NCI-H82 treated with DMSO at 0.1 percent for 48 hours (cell line): ENCODE results near the gene RAI1.
"Not testable (repeated sequence)": the region's sequence is repeated elsewhere in the genome, so short reads cannot be mapped to it uniquely, and the experiment has no call there.

Source experiments
- DNase-seq: peaks from one replicate; lab custom pipeline; 2025; ENCODE audit not compliant: unreplicated experiment; lab: John Stamatoyannopoulos, UW

RAI1 gene

DNA sequence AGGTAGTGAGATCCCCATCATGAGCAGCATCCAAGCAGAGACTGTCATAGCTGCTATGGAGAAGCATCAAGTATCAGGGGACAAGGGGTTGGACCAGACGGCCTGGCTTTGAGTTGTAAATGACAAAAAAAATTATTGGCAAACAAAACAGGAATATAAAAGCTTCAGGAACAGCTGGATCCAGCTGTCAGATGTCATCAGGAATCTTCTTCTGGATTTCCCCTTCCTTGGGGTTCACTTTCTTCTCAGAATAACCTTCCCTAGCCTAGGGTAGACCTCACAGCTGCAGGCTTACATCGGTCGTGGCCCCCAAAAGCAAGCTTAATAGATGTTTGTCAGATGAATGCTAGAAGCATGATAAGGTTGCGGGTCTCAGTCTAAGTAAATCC lies 17.2 kb upstream of the RAI1 start:
- DNase-seq: no peak

DNA sequence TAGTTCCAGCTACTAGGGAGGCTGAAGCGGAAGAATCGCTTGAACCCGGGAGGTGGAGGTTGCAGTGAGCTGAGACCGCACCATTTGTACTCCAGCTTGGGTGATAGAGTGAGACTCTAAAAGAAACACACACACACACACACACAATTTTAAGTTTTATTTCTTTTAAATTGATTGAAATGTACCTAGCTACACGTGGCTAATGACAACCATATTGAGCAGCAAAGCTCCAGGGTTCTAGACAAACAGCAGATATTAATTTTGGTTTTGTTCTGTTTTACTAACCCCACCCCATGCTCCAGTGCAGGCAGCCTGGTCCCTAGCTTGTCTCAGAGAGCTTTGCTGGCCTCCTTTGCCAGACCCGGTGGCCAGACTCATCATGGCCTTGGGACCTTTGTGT lies 16.0 kb upstream of the RAI1 start:
- DNase-seq: no peak

DNA sequence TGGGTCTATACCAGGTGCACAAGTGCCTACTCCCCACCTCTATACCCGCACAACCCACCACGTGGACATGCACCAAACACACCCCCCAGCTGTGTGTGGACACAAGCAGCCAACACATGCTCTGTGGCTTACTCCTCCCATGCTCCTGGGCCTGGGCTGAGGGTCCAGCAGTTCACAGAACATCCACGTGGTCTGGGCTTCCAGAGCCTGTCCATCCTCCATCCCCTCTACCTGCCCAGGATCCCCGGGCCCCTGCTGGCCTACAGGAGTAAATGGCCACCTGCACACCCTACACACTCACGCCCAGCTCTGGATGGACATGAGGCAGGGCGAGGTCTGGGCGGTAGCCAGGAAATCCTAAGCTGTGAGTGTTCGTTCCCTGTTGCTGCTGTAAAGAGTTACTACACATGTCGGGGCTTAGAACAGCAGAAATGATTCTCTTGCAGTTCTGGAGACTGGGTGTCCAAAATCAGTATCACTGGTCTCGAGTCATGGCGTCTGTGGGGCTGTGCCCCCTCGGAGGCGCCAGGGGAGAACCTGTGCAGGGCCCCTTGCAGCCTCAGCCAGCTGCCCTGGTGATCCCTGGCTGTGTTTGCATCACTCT lies 15.0 kb upstream of the RAI1 start:
- DNase-seq: no peak

DNA sequence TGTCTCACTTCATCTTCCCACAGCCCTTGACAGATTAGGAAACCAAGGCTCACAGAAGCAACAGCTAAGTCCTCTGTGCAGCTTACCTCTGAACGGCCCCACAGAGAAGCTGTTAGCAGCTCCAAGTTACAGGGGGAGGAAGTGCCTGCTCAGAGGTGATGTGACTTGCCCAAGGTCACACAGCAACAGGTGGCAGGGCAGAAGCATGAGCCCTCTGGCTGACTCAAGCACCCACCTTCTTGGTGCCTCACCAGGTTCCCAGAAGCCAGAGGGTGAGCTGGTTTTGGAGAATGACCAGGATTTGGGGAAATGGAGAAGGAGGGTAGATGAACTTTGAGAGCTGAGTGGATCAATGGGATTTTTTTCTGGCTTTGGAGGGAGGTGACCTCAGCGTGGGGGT lies 14.0 kb upstream of the RAI1 start:
- no peak for DNase-seq

DNA sequence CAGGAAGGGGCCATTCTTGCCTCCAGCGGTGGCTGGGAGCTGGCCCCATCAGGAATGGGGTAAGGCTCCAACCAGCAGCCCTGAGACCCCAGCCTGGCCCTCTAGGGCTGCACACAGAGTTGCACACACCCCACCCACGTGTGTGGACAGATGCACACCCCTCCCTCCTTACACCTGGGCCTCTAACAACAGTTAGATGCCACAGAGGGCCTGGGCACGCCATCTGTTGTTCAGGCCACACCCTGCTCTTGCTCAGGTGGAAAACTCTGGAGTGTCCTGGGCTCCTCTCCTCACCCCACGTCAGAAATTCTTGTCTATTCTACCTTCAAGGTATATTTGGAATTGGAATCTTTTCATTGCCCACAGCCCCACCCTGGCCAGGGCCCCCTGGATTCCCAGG lies 13.3 kb upstream of the RAI1 start:
- DNase-seq: no peak

DNA sequence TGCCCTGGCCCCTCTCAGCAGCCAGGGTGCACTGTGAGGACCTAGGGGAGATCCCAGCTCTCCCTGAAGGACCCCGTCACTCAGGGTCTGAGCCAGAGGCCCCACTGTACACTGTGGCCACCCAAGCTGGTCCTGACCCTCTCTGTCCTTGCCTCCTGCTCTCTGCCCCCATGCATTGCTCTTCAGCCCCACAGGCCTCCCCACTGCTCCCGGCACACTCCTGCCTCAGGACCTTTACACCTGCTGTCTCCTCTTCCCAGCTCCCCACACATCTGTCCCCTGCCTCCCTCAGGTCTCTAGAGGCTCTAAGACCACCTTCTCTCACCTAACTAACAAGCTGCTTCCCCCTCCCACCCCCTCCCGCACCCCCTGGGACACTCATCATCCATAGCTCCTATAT lies 12.9 kb upstream of the RAI1 start:
- DNase-seq: no peak

DNA sequence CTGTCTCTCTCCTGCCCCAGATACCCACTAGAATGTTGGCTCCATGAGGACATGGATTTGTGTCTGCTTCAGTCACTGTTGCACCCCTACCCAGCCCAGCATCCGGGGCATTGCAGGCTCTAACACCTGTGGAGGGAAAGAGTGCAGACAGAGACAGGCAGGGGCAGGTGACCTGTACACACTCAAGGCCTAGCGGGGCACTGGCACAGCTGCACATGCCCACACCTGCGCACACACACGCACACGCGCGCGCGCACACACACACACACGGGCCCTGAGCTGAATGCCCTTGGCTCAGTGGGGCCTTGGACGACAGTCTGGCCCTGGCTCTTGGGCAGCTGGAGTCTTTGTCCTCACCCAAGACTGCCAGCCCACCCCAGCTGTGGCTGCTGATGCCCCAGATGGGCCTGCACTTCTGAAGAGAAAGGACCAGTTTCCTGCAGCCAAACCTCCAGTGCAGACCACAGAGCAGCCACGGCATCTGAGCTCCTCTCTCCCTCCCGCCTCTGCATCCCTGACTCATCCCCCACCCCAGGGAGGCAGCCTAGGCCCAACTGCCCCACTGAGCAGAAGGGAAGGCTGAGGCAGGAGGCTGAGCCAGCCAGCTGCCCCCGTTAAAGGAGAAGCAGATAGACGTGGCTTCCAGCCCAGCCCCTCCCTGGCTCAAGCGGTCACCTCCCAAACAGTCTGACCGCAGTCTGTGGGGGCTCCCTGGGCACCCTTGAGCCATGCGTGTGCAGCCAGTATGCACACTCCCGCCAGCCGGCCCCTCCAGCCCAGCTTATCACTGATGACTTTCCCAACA lies 12.3 kb upstream of the RAI1 start:
- DNase-seq: no peak

DNA sequence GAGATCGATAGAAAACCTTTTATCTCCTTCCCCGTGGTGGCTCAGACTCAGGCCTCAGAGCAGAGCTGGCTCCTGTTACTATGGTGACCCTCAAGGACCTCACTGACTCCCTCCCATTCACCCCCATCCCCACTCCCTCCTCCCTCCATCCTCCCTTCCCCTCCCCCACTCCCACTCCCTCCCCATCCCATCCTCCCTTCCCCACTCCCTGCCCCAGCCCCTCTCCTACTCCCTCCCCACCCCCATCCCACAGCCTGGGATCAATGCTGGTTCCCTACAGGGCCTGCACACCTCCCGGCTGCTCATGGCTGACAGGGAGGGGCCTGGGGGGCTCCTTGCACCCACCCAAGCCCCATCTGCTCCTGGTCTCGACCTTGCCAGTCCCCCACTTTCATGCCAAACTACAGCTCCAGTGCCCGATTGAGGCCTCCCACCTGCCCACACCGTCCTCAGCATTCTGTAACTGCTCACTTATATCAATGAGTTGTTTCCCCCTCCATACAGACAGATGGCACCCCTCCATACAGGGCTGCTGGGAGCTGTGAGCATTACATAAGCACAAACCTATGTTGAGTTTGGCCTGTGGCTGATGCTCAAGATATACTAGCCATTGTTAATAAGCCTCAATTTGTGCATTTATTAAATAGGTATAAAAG lies 11.6 kb upstream of the RAI1 start:
- DNase-seq: peak; percentile 30

DNA sequence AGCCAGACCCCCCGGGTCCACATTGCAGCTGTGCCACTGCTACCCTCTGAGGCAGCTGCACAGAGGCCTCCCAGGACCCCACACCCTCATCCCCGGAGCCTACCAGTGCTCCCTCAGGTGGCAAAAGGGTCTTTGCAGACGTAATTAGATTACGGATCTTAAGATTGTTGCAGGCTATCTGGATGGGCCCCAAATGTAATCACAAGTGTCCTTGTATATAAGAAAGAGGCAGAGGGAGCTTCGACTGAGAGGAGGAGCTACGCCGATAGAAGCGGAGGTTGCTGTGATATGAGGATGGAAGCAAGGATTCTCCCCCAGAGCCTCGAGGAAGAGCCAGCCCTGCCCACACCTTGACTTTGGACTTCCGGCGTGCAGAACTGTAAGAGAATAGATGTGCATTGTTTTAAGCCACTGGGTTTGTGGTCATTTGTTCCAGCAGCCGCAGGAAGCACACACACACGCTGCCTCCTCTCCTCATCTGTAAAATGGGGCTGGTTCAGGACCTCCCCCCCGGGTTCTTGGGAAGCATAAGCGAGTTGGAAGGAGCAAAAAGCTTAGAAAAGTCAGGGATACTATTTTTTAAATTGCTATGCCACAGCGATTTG lies 10.5 kb upstream of the RAI1 start:
- peak; percentile 48 for DNase-seq

DNA sequence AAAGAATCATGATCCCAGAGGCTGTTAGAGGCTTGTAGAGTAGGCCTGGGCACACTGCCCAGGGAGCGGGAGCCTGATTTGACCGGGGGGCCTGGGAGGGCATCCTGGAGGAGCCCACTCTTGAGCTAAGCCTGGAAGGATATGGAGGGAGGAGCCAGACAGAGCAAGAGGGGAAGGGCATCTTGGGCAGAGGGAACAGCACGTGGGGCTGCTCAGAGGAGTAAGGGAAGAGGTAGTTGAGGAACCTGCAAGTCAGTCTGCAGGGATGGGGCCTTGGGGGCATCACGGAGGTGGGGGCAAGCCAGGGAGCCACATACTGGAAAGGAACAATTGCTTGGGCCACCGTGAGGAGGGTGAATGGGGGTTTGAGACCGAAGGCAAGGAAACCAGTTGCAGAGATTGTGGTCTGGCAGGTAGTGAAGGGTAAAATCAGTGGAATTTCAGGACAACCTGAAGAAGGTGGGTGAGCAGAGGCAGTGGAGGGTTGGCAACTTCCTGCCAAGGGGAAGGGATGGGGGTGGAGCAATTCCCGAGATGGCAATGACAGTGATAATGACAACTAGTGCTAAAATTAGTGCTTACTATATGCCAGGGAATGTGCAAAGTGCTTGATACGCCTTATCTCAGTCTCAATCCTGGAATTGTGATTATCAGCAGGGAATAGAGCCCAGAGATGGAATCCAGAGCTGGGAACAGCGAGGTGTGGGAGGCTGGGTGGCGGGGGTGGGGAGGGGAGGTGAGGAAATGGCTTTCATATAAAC lies 9.7 kb upstream of the RAI1 start:
- DNase-seq: no peak

DNA sequence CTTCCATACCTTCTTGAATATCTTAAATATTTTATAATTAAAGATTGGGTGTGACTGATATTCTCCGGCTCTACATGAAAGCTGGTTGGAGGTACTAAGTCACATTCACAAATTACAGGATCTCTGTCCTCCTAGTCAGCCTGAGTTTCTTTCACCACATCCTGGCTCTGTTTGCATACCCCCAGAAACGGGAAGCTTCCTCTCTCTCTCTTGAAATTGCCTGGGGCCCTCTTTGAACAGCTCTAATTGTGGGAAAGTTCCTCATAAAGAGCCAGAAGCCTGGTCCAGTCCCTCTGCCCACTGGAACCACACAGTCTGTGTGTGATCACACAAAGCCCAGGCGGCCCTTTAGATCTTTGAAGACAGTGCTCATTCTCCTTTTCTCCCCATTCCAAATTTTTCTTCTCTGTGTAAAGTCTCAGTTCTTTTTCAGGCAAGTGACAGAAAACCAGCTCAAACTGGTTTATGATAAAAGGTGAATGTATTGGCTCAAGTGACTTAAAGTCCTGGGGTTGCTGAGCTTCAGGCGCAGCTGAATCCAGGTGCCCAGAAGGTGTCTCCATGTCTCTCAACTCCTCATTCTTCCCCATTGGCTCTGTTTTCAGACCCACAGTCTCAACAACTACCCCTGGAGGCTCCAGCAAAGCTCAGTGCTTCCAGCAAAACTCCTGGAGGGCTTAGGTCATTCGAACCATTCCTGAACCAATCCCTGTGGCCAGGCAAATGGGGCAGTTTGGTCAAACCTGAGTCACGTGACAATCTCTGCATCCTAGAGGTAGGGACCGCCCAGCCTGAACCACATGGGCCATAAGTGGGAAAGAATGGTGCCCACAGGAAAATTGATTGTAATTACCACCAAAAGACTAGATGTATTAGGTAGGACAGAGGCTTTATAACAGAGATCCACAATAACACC lies 8.5 kb upstream of the RAI1 start:
- DNase-seq: no peak

DNA sequence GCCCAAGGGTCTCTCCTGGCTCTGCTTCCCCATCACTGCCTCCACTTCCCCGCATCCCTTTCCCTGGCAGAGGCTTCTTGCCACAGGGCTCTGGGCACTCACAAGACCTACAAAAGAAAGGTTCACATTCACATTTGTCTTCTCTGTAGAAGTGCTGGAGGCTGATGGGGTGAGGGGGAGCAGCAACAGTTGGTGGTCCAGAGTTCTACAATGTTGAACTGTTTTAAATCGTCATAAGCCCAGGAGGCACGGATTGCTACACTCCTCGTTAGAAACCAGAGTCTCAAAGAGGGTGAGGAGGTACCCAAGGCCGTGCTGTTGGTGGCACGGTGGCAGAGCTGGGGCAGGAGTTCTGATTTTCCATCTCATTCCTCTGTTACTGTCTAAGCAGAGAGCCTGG lies 5.8 kb upstream of the RAI1 start:
- no peak for DNase-seq

DNA sequence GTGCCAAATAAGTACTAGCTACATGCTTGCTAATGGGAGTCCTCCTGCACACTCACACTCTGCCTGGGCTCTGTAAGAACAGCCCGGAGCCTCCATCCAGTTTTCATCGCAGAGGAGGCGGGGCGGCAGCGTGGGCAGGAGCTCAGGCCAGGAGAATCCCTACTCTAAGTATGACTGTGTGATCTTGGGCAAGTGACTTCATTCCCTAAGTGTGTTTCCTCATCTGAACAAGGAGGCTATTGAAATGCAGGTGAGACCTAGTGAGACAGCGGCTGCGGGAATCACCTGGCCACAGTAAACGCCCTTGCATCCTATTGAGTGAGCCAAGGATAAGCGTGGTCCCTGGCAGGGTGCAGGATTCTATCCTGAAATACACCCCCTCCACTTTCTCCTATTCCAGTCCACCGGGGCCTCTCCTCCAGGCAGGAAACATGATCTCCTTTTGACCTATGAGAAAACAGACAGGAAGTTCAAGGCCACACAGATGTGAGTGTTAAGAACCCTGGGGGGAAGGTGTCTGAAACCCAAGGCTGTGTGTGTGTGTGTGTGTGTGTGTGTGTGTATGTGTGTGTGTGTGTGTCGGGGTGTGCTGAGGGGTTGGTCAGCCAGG lies 5.2 kb upstream of the RAI1 start:
- no peak for DNase-seq

DNA sequence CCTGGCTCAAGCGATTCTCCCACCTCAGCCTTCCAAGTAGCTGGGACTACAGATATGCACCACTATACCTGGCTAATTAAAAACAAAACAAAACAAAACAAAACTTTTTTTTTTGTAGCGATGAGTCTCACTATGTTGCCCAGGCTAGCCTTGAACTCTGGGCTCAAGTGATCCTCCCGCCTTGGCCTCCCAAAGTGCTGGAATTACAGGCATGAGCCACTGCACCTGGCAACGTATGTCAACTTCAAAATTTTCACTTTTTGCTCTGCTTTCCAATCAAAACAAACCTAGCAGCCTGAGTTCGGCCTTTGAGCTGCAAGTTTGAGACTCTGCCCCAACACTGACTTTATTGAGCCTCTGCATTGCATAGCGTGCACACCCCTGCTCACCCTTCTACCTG lies 4.5 kb upstream of the RAI1 start:
- DNase-seq: no peak

DNA sequence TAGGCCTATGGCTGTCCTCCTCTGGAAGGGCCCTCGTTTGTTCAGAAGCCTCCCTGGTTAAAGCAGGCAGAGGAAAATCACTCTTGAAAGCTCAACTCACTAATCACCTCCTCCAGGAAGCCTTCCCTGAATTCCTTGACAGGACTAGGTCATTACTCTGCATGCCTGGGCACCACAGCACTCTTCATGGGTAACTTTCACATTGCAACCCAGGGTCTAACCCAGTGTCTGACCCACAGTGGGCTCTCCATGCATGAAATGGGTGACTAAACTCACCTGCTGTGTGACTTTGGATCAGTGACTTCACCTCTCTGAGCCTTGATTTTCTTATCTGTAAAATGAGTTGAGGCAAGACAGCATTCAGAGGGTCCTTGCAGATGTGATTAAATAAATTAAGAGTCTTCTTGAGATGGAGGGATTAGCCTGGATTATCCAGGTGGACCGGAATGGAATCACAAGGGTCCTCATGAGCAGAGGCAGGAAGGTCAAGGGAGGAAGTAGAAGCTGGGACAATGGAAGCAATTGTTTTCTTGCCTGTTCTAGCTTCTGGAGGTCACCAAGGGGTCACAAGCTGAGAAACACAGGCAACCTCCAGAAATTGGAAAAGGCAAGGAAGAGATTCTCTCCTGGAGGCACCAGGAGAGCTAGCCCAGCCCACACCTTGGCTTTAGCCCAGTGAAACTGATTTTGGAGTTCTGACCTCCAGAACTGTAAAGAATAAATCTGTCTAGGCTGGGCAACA lies 3.8 kb upstream of the RAI1 start:
- DNase-seq: no peak

DNA sequence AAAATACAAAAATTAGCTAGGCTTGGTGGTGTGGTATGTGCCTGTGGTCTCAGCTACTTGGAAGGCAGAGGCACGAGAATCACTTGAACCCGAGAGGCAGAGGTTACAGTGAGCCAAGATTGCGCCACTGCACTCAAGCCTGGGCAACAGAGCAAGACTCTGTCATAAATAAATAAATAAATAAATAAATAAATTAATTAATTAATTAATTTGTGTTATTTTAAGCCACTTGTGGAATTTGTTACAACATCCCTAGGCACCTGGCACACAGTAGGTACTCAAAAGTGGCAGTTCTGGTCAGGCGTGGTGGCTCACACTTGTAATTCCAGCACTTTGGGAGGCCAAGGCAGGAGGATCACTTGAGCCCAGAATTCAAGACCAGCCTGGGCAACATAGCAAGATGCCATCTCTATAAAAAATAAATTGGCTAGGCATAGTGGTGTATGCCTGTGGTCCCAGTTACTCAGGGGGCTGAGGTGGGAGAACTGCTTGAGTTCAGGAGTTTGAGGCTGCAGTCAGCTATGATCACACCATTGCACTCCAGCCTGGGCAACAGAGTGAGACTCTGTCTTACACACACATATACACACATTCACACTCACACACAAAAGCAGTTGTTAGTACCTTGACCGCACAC lies 3.1 kb upstream of the RAI1 start:
- not testable (repeated sequence) for DNase-seq

DNA sequence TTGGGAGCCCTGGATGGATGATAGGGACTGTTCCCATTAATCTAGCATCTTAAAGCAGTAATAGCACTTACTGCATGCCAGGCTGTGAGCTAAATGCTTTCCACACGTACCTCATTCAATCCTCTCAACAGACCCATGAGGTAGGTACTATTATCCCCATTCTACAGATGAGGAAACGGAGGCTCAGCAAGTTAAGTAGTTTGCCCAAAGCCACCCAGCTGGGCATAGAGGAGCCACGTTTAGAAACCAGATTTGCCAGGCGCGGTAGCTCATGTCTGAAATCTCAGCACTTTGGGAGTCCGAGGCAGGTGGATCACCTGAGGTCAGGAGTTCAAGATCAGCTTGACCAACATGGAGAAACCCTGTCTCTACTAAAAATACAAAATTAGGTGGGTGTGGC lies 2.0 kb upstream of the RAI1 start:
- DNase-seq: no peak

DNA sequence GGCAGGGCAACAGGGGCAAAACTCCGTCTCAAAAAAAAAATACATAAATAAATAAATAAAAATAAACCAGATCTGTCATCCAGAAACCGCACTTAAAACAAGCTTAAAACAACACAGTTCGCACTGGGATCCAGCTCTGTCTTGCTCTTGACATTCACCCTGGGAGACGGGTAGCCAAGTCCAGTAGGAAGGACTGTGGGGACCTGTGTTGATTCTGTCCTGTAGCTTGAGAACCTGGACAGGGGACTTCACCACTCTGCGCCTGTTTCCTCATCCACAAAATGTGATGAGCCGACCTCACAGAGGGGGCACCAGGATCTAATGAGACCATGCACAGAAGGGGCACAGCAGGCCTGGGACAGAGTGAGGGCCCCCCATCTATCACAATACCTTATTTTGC lies 1.5 kb upstream of the RAI1 start:
- no peak for DNase-seq
